ENCODE data around the gene FGD2.

DNA sequence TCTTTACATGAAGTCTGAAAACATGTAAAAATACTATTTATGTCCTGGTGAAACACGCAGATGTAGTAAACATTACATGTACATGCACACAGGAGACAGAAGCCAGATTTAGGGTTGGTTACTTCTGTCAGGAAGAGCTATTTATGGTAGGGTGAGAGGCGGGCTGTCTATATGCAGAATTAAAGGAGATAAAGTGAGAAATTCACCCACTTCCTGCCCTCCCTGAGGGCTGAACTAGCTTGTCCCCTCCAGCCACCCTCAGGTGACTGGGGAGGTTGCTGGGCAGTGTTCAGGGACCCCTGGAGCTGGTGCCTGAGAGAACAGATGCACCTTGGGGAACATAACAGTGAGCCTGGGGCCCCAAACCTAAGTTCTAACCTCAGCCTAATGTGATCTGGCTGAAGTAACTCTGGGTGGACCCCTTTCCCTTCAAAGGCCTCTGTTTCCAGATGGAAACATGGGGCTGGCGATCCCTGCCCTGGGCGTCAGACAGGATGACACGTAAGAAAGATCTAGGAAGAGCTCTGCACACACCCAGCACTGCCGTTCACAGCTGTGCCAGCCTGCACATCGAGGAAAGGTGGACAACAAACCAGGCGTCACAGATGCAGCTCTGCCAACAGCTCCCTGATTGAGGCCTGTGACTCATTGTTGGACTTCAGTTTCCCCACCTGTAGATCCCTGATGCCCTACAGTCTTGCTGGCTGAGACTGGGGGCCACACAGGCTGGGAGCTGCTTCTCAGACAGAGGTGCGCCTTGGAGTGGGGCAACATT, 49.6 kb upstream of the FGD2 start:
- no peak for TF ChIP-seq POLR2AphosphoS5 (IDR thresholded peaks at IDR 0.05; ENCODE audit: low read depth, low read length)
- TF ChIP-seq POLR2A (IDR thresholded peaks at IDR 0.05; ENCODE audit: low read depth, low read length): no peak
- TF ChIP-seq TAF1 (IDR thresholded peaks at IDR 0.05; ENCODE audit: borderline replicate concordance, low read depth, low read length): no peak
